C4-2B (cell line): ENCODE measurements around the gene SIL1.

ENCODE experiments used
- CTCF ChIP-seq: fragments of 450-650 bp; conservative IDR thresholded peaks from 2 replicates; pipeline ENCODE4 v1.5.1; 2017; ENCODE audit warnings: mild to moderate bottlenecking
- ZFX ChIP-seq: fragments of 450-650 bp; IDR thresholded peaks from 2 replicates; pipeline ENCODE4 v1.6.1; 2017

GRCh38 chr5:138898299-138898698, 299.9 kb downstream of the SIL1 start:
- TF ChIP-seq CTCF: no peak
- TF ChIP-seq ZFX: no peak
